ENCODE measurements around the gene ZBTB6.

DNA sequence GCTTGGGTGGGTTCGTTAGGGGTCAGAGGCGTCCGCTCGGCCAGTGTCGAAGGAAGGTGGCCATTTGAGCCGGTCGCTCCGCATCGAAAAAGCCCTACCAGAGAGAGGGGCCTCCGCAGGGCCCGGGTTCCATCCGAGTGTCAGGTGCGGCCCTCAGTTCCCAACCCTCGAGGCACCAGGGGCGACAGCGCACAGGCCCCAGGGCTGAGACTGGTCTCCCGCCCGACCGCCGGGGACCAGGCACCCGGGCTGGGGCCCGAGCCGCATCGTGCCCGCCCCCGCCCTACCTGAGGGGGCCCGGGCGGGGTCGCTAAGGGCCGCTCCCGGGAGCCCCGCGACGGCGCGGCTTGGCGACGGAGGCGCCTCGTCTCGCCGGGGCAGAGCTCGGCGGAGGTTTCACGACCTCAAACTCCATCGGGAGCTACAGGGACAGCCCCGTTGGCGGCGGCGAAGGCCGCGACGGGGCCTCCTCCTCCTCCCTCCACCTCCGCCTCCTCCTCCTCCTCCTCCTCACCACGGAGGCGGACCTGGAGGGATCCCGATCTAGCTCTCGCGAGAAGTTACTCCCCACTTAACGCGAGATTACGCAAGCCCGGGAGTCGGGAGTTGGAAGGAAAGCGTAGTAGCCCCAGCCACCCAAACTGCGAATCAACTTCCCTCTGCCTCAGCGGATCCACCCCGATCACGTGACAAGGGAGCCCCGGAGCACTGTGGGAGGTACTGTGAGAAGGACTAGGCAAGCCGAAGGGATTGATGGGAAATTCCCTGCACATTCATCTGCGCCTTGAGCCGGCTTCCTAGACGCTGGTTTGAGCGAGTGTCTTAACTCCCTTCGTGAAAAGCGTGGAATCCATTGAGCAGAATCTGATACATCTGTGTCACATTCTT, 8.1 kb downstream of the ZBTB6 start, which contains the start of gene RC3H2:
- TF ChIP-seq, protein P1, sequence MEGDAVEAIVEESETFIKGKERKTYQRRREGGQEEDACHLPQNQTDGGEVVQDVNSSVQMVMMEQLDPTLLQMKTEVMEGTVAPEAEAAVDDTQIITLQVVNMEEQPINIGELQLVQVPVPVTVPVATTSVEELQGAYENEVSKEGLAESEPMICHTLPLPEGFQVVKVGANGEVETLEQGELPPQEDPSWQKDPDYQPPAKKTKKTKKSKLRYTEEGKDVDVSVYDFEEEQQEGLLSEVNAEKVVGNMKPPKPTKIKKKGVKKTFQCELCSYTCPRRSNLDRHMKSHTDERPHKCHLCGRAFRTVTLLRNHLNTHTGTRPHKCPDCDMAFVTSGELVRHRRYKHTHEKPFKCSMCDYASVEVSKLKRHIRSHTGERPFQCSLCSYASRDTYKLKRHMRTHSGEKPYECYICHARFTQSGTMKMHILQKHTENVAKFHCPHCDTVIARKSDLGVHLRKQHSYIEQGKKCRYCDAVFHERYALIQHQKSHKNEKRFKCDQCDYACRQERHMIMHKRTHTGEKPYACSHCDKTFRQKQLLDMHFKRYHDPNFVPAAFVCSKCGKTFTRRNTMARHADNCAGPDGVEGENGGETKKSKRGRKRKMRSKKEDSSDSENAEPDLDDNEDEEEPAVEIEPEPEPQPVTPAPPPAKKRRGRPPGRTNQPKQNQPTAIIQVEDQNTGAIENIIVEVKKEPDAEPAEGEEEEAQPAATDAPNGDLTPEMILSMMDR (IDR thresholded peaks at IDR 0.05; ENCODE audit: low read depth, low read length, poor library complexity, severe bottlenecking): no peak
- no peak for TF ChIP-seq EZH2phosphoT487 (IDR thresholded peaks at IDR 0.05; ENCODE audit: borderline replicate concordance, low read length)
